Small intestine (tissue), 7 donors: ENCODE data around the gene ZNF609. TPM values are rescaled to one million over a fixed set of nuclear protein-coding genes. Genes with fewer than 3 reads are reported as not detected.

Source experiments
- DNase-seq, 2 donors: peaks; one replicate each; pipeline versions ENCODE4 v3.0.0 to v3.0.0-alpha.2; 2013
- FAIRE-seq: peaks from 2 replicates; lab custom pipeline; 2012; peaks lifted over from hg19 to GRCh38; lab: Jason Lieb, UNC
- H3K27ac ChIP-seq, 3 donors: one replicate each; pipeline ENCODE4 v1.5.1; 2013; ENCODE audit warnings: low read length in 2 of 3, mild to moderate bottlenecking in 2 of 3, control low read depth in 1 of 3, inconsistent platforms in 1 of 3, low read depth in 1 of 3, moderate library complexity in 1 of 3
- H3K27me3 ChIP-seq, 3 donors: one replicate each; pipeline ENCODE4 v1.6.1; 2013; ENCODE audit warnings: low read length in 3 of 3, inconsistent platforms in 1 of 3; ENCODE audit not compliant: control insufficient read depth in 3 of 3, insufficient read depth in 3 of 3
- H3K36me3 ChIP-seq, 3 donors: one replicate each; pipeline ENCODE4 v1.6.1; 2013; ENCODE audit warnings: low read length in 3 of 3, inconsistent platforms in 1 of 3, low read depth in 1 of 3, mild to moderate bottlenecking in 1 of 3, moderate library complexity in 1 of 3; ENCODE audit not compliant: control insufficient read depth in 3 of 3, insufficient read depth in 2 of 3
- H3K4me1 ChIP-seq, 3 donors: one replicate each; pipeline ENCODE4 v1.6.1; 2013; ENCODE audit warnings: low read length in 2 of 3, inconsistent platforms in 1 of 3, low read depth in 1 of 3, mild to moderate bottlenecking in 1 of 3, moderate library complexity in 1 of 3; ENCODE audit not compliant: control insufficient read depth in 3 of 3, insufficient read depth in 2 of 3
- H3K4me3 ChIP-seq, 3 donors: one replicate each; pipeline ENCODE4 v1.5.1; 2013; ENCODE audit warnings: low read length in 3 of 3, control low read depth in 1 of 3, inconsistent platforms in 1 of 3, low read depth in 1 of 3, mild to moderate bottlenecking in 1 of 3, moderate library complexity in 1 of 3
- H3K9me3 ChIP-seq, 2 donors: one replicate each; pipeline ENCODE4 v1.6.1; 2013; ENCODE audit warnings: low read depth in 1 of 2, low read length in 1 of 2; ENCODE audit not compliant: control insufficient read depth in 2 of 2, insufficient read depth in 1 of 2
- WGBS, 3 donors: extraction: QIAGEN DNeasy Blood & Tissue Kit; methylation state at CpG; one replicate each; pipeline ENCODE4 v1.1.7; 2013; 5-methylcytosine and 5-hydroxymethylcytosine counted together
- polyA plus RNA-seq, 4 donors: library from polyadenylated mRNA; stranded (reverse) in 3 of 4; unstranded in 1 of 4; fragments of 200-250 nt in 3 of 4; fragments of 120-200 nt in 1 of 4; gene quantifications; one replicate each; pipeline versions ENCODE4 v1.2.1 to v1.2.3, GENCODE V29; 2013
- donor health status: healthy with polysubstance abuse.
- donor health status: control.
- donor health status: control.
- donor health status: Bipolar disorder and iron deficiency.
- donor health status: healthy.

The ZNF609 gene
- polyA plus RNA-seq, 4 donors: 6.8 to 22.5 (median 8.4) TPM

DNA sequence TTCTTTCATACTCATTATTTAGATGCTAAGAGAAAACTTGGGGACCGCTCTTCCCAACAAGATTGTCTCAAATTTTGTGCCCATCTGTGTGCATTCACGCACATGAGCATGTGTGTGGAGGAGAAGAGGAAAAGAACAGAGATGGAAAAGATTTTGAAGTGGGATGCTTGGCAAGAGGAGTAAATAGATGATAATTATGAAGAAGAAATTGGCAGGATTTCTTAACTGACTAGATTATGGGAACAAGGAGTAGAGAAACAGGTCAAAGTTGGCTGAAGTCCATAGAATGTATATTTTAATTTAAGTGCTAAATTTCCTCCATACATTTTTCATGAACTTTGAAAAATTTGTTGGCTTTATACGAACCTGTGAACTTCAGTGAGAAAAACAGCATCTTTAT is 100.1 kb downstream of the ZNF609 start:
- Histone ChIP-seq H3K36me3 (peaks cover 0 to 9% (median 0%) of the 10 kb centered on the region in 3 donors), H3K4me3 (no peak overlapping the region), H3K27ac (no peak overlapping the region), H3K27me3 (no peaks in the 10 kb centered on the region), H3K4me1 (peaks cover 0 to 12% (median 5%) of the 10 kb centered on the region in 3 donors), H3K9me3 (no peaks in the 10 kb centered on the region)
- no peak for FAIRE-seq
- no peak for DNase-seq
- WGBS, 3 donors: 92 to 95% (median 93%) methylated on average over 3 of the region's 3 CpGs

DNA sequence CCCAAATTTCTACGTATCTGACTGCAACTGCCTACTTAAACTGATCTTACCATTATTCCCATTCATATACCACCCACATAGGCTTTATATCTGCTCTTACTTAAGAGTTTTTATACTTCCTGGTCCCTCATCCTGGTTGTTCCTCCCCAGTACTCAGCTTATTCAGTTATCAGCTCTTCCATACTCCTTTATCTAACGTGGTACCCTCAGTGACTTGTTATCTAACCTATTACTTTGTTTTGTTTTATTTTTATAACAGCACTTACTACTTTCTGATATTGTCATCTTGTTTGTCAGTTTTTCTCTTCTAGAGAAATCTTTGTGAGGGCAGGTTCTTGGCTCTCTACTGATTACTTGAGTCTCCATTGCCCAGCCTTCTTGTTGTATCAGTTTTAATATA is 100.6 kb downstream of the ZNF609 start:
- no peak for FAIRE-seq
- Histone ChIP-seq H3K27me3 (no peaks in the 10 kb centered on the region), H3K4me3 (no peak overlapping the region), H3K27ac (peak overlapping the region in 1 of 3 donors; percentile 3), H3K4me1 (peaks cover 0 to 12% (median 5%) of the 10 kb centered on the region in 3 donors), H3K9me3 (no peaks in the 10 kb centered on the region), H3K36me3 (peaks cover 0 to 11% (median 0%) of the 10 kb centered on the region in 3 donors)
- WGBS, 3 donors: 45 to 65% (median 59%) methylated on average over 2 of the region's 2 CpGs
- no peak for DNase-seq

DNA sequence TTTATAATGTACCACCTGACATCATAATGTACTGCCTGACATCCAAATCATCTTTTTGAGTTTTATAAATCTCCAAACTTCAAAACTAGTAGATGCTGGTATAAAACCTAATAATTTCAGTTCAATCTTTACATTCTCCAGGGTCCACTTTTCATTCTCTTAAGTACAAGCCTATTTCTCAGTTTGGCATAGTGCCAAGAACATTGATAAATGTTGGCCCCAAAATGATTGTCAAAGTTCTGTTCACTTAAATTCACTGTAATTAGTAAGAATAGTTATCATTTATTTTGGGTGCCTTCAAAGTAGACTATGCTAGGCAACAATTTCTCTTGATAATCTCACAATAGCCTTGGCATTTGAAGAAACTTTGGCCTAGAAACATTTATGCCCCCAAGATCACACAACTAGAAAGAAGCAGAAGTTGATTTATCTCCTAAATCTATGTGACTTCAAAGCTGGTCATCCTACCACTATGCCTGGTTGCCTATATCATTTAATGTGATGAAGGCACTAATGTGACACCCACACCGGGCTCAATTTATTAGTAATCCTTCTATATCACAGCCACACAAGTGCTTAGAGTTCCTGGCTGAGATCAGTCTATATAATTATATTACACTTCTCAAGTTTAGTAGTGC is 101.7 kb downstream of the ZNF609 start:
- Histone ChIP-seq H3K4me1 (peaks cover 0 to 17% (median 7%) of the 10 kb centered on the region in 3 donors), H3K9me3 (no peaks in the 10 kb centered on the region), H3K4me3 (no peak overlapping the region), H3K36me3 (peaks cover 0 to 10% (median 0%) of the 10 kb centered on the region in 3 donors), H3K27ac (no peak overlapping the region), H3K27me3 (no peaks in the 10 kb centered on the region)
- 91 to 96% (median 96%) methylated on average over 1 of the region's 1 CpG for WGBS, 3 donors
- FAIRE-seq: no peak
- DNase-seq: no peak

DNA sequence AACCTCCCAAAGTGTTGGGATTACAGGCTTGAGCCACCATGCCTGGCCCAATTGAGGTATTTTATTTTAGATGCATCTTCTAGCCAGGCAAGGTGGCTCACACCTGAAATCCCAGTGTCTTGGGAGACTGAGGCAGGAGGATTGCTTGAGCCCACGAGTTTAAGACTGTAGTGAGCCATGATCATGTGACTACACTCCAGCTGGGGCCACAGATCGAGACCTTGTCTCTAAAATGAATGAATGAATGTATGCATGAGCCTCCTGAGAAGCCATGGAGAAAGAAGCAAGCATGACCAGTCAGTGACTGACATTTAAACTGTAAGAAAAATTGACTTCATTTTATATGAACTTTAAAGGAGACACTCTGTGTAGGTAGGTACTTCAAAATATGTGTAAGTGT is 105.7 kb downstream of the ZNF609 start:
- FAIRE-seq (no peak), DNase-seq (no peak)
- H3K27ac ChIP-seq: peak overlapping the region in 1 of 3 donors; percentile 12
- 62 to 84% (median 78%) methylated on average over 2 of the region's 2 CpGs for WGBS, 3 donors
- no peaks in the 10 kb centered on the region for H3K9me3 ChIP-seq
- no peaks in the 10 kb centered on the region for H3K27me3 ChIP-seq
- no peak overlapping the region for H3K4me3 ChIP-seq
- peaks cover 5 to 12% (median 12%) of the 10 kb centered on the region in 3 donors for H3K4me1 ChIP-seq
- peaks cover 0 to 14% (median 0%) of the 10 kb centered on the region in 3 donors for H3K36me3 ChIP-seq

DNA sequence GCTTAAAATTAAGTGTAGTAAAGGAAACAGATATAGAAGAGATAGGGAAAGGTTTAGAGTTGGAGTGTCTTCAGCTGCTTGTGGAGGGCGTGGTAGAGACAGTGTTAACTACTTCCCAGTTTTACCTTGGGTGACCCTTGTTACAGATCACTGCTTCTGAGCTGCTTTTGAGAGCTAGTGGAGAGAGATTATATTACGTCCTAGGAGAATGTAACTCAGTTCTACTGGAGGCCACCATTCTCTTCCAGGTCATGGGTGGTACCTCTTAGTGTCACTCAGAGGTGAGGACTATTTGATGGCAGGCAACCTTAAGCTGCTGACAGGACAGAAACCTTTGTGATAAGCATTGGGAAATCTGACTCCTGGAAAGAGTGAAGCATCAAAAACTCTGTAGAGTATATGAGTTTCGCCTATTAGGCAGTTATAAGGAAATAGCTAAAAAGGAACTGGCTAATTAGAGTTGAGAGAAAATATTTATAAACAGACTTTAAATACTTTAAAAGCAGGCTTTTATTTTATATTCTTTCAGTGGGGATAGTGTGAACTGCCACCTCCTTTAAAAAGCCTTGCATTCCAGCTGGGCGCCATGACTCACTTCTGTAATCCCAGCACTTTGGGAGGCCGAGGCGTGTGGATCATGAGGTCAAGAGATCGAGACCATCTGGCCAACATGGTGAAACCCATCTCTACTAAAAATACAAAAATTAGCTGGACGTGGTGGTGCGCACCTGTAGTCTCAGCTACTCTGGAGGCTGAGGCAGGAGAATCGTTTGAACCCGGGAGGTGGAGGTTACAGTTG is 106.5 kb downstream of the ZNF609 start:
- H3K9me3 ChIP-seq: no peaks in the 10 kb centered on the region
- H3K36me3 ChIP-seq: peaks cover 0 to 14% (median 0%) of the 10 kb centered on the region in 3 donors
- H3K27me3 ChIP-seq: no peaks in the 10 kb centered on the region
- peak; percentile 39 to 61 for DNase-seq
- peaks cover 5 to 15% (median 15%) of the 10 kb centered on the region in 3 donors for H3K4me1 ChIP-seq
- 77 to 80% (median 79%) methylated on average over 11 of the region's 11 CpGs for WGBS, 3 donors
- H3K27ac ChIP-seq: peak overlapping the region in 2 of 3 donors; percentile 12 to 34
- FAIRE-seq: no peak
- no peak overlapping the region for H3K4me3 ChIP-seq

DNA sequence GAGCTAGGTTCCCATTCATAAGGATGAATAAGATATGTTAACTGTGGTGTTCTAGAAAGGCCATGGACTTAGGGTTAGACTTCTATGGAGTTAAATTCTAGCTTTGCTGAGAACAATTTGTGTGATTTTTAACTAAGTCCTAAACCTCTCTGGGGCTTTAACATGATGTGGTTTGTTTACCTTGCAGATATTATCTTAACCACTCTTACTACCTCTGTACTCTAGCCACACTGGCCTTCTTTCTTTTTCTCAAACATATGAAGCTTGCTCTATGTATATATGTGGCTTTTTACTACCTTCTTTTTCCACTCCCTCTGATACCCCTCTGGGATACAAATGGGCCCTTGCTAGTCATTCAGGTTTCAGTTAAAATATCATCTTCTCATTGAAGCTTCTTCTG is 108.4 kb downstream of the ZNF609 start:
- peak in 1 of 2 donors; percentile 20 for DNase-seq
- H3K36me3 ChIP-seq: peaks cover 0 to 14% (median 0%) of the 10 kb centered on the region in 3 donors
- H3K4me1 ChIP-seq: peaks cover 5 to 20% (median 15%) of the 10 kb centered on the region in 3 donors
- no peak overlapping the region for H3K4me3 ChIP-seq
- no peaks in the 10 kb centered on the region for H3K9me3 ChIP-seq
- H3K27ac ChIP-seq: no peak overlapping the region
- no peak for FAIRE-seq
- no peaks in the 10 kb centered on the region for H3K27me3 ChIP-seq

DNA sequence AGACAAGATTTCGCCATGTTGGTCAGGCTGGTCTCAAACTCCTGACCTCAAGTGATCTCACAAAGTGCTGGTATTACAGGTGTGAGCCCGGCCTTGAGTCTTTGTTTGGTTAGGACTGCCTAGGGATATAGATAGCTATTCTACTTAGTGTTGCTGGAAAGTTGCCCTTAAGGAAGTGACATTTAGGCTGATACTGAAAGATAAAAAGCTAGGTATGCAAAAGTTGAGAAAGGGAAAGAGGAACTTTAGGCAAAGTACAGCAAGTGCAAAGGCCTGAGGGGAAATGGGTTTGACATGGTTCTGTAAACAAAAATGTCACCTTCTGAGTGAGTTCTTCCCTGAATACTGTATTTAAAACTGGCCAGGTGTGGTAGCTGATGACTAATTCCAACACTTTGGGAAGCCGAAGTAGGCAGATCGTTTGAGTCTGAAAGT is 111.5 kb downstream of the ZNF609 start:
- WGBS, 3 donors: 18 to 43% (median 23%) methylated on average over 4 of the region's 4 CpGs
- peaks cover 0 to 9% (median 0%) of the 10 kb centered on the region in 3 donors for H3K36me3 ChIP-seq
- H3K4me1 ChIP-seq: peaks cover 11 to 18% (median 18%) of the 10 kb centered on the region in 3 donors
- H3K9me3 ChIP-seq: no peaks in the 10 kb centered on the region
- no peaks in the 10 kb centered on the region for H3K27me3 ChIP-seq
- no peak overlapping the region for H3K4me3 ChIP-seq
- peak; percentile 76 for FAIRE-seq
- peak in 1 of 2 donors; percentile 76 for DNase-seq
- peak overlapping the region in 1 of 3 donors; percentile 48 for H3K27ac ChIP-seq

DNA sequence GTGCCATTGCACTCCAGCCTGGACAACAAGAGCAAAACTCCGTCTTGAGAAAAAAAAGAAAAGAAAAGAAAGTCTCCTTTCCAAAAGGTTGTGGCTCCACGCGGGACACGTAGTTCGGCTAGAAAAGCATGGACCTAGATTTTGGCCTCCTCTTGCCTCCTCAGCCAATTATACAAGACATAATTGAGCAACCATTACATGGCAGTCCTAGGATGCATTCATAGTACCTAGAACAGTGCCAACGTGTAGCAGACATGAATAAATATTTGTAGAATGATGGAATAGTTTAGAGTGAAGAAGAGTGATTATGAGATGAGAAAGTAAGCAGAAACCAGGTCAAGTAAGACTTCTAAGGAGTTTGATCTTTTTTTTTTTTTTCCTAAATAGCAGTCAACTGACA is 112.5 kb downstream of the ZNF609 start:
- WGBS, 3 donors: 91 to 95% (median 93%) methylated on average over 6 of the region's 6 CpGs
- no peaks in the 10 kb centered on the region for H3K27me3 ChIP-seq
- DNase-seq (no peak), FAIRE-seq (no peak)
- no peak overlapping the region for H3K4me3 ChIP-seq
- H3K36me3 ChIP-seq: peaks cover 0 to 8% (median 0%) of the 10 kb centered on the region in 3 donors
- H3K4me1 ChIP-seq: peaks cover 11 to 18% (median 17%) of the 10 kb centered on the region in 3 donors
- no peak overlapping the region for H3K27ac ChIP-seq
- H3K9me3 ChIP-seq: no peaks in the 10 kb centered on the region
